Measurements from ENCODE around the gene NR2C1.

The NR2C1 gene

GRCh38 chr12:95085612-95086011, 12.2 kb upstream of the NR2C1 start:
- no peak for DNase-seq (ENCODE audit: low read depth)
- TF ChIP-seq, protein P1, sequence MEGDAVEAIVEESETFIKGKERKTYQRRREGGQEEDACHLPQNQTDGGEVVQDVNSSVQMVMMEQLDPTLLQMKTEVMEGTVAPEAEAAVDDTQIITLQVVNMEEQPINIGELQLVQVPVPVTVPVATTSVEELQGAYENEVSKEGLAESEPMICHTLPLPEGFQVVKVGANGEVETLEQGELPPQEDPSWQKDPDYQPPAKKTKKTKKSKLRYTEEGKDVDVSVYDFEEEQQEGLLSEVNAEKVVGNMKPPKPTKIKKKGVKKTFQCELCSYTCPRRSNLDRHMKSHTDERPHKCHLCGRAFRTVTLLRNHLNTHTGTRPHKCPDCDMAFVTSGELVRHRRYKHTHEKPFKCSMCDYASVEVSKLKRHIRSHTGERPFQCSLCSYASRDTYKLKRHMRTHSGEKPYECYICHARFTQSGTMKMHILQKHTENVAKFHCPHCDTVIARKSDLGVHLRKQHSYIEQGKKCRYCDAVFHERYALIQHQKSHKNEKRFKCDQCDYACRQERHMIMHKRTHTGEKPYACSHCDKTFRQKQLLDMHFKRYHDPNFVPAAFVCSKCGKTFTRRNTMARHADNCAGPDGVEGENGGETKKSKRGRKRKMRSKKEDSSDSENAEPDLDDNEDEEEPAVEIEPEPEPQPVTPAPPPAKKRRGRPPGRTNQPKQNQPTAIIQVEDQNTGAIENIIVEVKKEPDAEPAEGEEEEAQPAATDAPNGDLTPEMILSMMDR (IDR thresholded peaks at IDR 0.05; ENCODE audit: low read depth, low read length, missing control alignments), result no peak
- H3K4me3 ChIP-seq (ENCODE audit: low read depth, low read length), result no peak overlapping the region

GRCh38 chr12:95083938-95084337, 10.5 kb upstream of the NR2C1 start:
- TF ChIP-seq, protein P1 (IDR thresholded peaks at IDR 0.05; ENCODE audit: low read depth, low read length, missing control alignments), result no peak
- no peak for DNase-seq (ENCODE audit: low read depth)
- no peak overlapping the region for H3K4me3 ChIP-seq (ENCODE audit: low read depth, low read length)

DNA sequence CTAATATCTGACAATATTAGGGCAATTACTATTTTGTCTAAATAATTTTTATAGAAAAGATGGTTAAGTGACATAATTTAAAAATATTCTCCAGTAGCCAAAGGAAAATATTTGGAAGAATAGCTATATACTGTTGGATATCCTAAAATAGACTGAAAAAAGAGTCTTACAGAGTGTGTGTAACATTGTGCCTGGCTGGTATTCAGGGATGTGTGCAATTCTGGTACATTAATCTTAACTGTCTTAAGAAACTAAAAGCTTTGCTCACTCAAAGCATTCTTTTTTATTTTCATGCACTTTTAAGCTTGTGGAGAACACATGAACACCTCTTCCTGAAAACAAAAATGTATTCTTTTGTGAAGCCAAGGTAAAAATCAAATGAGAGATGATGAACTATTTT, 10.1 kb upstream of the NR2C1 start:
- DNase-seq (ENCODE audit: low read depth), result no peak
- TF ChIP-seq, protein P1 (IDR thresholded peaks at IDR 0.05; ENCODE audit: low read depth, low read length, missing control alignments), result no peak
- no peak overlapping the region for H3K4me3 ChIP-seq (ENCODE audit: low read depth, low read length)

DNA sequence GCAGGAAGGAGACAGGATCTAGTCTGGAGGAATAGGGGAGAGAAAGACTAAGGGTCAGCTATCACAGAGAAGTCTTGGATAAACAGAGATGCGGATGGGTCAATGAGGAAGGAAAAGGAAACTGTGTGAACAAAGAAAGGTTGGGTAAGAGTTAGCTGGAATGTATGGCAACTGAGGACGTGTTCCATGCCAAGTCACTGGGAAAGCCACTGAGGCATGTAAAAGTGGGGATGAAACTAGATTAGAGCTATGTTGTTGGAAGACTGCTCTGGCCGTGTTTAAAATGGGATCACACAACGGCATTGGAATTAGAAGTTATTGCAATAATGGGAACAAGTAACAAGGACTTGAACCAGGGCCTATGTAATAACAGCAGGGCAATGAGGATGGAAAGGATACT, 3.9 kb upstream of the NR2C1 start:
- TF ChIP-seq, protein P1 (IDR thresholded peaks at IDR 0.05; ENCODE audit: low read depth, low read length, missing control alignments), result no peak
- no peak overlapping the region for H3K4me3 ChIP-seq (ENCODE audit: low read depth, low read length)
- DNase-seq (ENCODE audit: low read depth), result no peak

DNA sequence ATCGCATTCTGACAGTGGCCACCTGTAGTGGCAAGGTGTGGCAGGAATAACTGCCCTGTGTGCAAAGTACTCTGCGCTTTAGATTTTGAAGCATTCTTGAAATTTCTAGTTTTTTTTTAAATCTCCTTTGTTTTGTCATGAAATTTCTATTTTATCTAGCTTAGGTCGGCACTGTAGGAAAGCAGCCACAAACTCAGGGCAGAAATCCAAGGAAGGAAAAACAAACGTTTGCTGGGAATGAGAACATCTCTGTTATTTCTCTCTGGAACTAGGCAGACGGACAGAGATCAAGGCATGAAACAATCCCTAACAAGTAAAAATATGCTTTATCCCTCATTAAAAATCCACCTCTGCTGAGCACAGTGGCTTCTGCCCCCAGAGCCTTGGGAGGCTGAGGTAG, 1.3 kb upstream of the NR2C1 start:
- DNase-seq (ENCODE audit: low read depth), result no peak
- H3K4me3 ChIP-seq (ENCODE audit: low read depth, low read length), result no peak overlapping the region
- TF ChIP-seq, protein P1 (IDR thresholded peaks at IDR 0.05; ENCODE audit: low read depth, low read length, missing control alignments), result no peak

DNA sequence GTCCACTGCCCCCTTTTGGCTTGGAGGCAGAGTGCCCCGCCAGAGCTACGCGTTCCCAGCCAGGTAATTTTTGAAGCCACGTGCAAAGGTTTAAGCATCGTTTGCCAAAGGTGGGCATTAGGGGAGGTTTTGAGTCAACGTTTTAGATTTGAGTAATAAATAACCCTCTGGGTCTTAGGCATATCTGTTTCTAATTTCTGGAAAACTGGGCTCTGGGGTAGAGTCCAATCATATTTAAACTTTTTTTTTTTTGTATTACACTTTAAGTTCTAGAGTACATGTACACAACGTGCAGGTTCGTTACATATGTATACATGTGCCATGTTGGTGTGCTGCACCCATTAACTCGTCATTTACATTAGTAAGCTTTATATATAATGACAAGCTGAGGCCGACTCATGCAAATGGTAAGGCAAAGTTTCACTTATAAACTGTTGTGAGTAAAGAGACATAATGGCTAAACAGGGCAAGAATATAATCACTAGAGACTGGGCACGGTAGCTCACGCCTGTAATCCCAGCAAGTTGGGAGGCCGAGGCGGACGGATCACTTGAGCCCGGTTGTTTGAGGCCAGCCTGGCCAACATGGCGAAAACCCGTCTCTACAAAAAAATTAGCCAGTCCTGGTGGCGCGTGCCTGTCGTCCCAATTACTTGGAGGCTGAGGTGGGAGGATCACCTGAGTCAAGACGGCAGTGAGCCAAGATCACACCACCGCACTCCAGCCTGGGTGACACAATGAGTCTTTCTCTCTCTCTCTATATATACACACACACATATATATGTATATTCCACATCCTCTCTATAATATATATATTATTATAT, 491 bp upstream of the NR2C1 start:
- TF ChIP-seq, protein P1 (IDR thresholded peaks at IDR 0.05; ENCODE audit: low read depth, low read length, missing control alignments), result peak; percentile 82
- peak overlapping the region; percentile 82; the same call in 1 of the 2 replicates for H3K4me3 ChIP-seq (ENCODE audit: low read depth, low read length)
- no peak for DNase-seq (ENCODE audit: low read depth)

DNA sequence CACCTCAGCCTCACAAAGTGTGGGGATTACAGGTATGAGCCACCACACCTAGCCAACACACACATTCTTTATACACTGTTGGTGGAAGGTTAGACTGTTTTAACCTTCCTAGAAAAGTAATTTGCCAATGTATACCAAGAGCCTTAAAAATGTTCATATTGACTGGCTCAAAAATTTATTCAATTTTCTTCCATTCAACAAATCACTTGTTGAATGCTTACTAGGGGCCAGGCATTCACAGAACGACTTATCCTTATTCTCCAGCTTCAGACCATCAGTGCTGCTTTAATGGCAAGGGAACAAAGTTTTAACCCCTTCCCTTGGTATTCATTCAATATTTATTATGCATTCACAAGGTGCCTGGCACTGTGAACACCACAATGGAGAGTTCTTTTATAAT, 3.0 kb downstream of the NR2C1 start:
- DNase-seq (ENCODE audit: low read depth), result no peak
- TF ChIP-seq, protein P1 (IDR thresholded peaks at IDR 0.05; ENCODE audit: low read depth, low read length, missing control alignments), result no peak
- H3K4me3 ChIP-seq (ENCODE audit: low read depth, low read length), result no peak overlapping the region

Data from GM12864 (cell line).